Renal cortical epithelial cell (primary cell): Measurements from ENCODE around the gene MTARC1. TPM values are rescaled to one million over a fixed set of nuclear protein-coding genes. Genes with fewer than 3 reads are reported as not detected.

Experiments
- DNase-seq: peaks from one replicate; pipeline ENCODE4 v3.0.0-alpha.2; 2011; ENCODE audit warnings: low read depth
- total RNA-seq: library from RNA; depleted of rRNA; stranded (reverse); fragments of >200 nt; gene quantifications from 2 replicates; pipeline ENCODE4 v1.2.3, GENCODE V29; 2014

Gene MTARC1
- total RNA-seq, 1 donor from 2014 or later: 5.0 TPM

DNA sequence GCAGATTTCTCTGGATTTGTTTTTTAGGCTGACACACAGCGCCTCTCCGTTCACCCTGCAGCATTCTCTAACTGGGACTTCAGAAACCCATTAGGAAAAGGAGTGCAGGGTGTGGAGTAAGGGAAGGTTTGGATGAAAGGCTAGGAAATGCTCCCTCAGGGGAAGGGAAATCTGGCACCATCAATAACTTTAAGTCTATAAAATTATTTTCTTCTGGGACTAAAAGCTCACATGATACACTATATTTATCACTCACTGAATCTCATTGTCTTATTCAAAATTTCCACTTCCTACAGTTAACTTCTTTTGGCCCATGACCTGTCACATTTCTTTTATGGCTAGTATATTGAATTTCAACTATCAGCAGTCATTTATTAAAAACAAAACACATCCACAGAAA is 46.7 kb downstream of the MTARC1 start:
- DNase-seq: no peak

DNA sequence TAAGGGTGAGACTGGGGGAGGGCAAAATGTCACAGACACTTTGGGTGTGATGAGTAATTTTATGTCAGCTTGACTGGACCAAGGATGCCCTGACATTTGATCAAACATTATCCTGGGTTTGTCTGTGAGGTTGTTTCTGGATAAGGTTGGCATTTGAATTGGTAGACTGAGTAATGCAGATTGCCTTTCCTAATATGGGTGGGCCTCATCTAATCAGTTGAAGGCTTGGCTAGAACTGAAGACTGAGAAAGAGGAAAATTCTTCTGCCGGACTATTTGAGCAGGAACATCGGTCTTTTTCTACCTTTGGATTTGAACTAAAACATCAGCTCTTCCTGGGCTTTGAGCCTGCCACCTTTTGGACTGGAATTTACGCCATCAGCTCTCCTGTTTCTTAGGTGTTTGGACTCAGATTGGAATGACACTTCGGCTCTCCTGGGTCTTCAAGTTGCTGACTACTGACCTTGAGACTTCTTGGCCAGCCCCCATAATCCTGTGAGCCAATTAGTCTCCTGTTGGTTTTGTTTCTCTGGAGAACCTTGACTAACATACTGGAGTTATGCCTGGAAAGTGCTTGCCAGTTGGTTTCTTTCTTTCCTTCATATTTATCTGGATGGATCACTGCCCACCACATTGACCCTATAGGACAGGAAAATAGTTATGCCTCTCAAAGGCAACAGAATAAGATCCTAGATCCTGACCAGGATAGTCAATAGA is 47.6 kb downstream of the MTARC1 start:
- no peak for DNase-seq

Other genes starting within 250 kb of the MTARC1 start
- gene C1orf115, start 96.5 kb upstream of the MTARC1 start, total RNA-seq: 6.9 and 10.7 TPM in 2 replicates
- 10.8 and 14.1 TPM in 2 replicates for gene MTARC2, start 38.6 kb upstream of the MTARC1 start, total RNA-seq
- gene HLX, start 92.5 kb downstream of the MTARC1 start, total RNA-seq: 0.35 and 2.0 TPM in 2 replicates